Skin epidermis (tissue), 12 donors: ENCODE measurements around the gene PKP4.

ENCODE experiments used
- H3K27ac ChIP-seq, 21 experiments: fragments of 200-600 bp; sonication (generic) in 11 of 21; one replicate each; pipeline ENCODE4 v1.5.0; 2020; ENCODE audit warnings: mild to moderate bottlenecking in 3 of 21, inconsistent platforms in 2 of 21, moderate library complexity in 2 of 21
- H3K4me3 ChIP-seq, 7 experiments: fragments of 200-600 bp; sonication (generic) in 2 of 7; one replicate each; pipeline ENCODE4 v1.5.0; 2020; ENCODE audit warnings: inconsistent platforms in 2 of 7, mild to moderate bottlenecking in 2 of 7, moderate library complexity in 1 of 7

The PKP4 gene

DNA sequence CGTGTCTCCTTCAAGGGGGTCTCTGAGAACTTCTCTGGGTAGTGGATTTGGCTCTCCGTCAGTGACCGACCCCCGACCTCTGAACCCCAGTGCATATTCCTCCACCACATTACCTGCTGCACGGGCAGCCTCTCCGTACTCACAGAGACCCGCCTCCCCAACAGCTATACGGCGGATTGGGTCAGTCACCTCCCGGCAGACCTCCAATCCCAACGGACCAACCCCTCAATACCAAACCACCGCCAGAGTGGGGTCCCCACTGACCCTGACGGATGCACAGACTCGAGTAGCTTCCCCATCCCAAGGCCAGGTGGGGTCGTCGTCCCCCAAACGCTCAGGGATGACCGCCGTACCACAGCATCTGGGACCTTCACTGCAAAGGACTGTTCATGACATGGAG is 168.2 kb downstream of the PKP4 start:
- Histone ChIP-seq H3K4me3 (no peak overlapping the region), H3K27ac (no peak overlapping the region)

DNA sequence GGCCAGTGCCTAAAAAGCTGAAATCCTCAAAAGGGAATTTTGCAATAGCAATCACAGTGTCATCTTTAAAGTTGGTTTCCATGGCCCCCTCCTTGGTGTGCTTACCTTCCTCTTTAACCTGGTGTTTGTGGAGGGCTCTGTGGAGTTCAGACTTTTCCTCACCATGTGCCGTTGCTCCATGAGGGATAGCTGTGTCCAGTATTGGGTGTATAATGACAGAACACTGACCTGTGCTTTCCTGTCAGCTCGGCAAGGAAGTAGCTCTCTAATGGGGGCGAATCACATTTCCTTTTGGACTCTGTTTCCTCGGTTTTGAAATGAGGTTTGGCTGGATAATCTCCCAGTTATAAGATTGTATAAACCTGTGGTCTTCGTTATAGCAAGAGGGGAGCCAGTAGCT is 172.4 kb downstream of the PKP4 start:
- Histone ChIP-seq H3K4me3 (no peak overlapping the region), H3K27ac (no peak overlapping the region)

DNA sequence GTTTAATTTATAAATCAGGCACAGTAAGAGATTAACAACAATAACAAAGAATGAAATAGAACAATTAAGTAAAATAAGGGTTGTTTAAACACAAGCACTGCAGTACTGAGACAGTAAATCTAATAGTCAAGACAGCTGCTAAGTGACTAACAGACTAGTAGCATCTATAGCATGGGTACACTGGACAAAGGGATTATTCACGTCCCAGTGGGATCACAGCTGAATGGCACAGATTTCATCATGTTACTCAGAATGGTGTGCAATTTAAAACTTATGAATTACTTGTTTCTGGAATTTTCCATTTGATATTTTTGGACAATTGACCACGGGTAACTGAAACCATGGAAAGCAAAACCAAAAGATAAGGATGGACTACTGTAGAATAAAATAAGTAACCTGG is 176.5 kb downstream of the PKP4 start:
- H3K4me3 ChIP-seq: no peak overlapping the region
- H3K27ac ChIP-seq: no peak overlapping the region

DNA sequence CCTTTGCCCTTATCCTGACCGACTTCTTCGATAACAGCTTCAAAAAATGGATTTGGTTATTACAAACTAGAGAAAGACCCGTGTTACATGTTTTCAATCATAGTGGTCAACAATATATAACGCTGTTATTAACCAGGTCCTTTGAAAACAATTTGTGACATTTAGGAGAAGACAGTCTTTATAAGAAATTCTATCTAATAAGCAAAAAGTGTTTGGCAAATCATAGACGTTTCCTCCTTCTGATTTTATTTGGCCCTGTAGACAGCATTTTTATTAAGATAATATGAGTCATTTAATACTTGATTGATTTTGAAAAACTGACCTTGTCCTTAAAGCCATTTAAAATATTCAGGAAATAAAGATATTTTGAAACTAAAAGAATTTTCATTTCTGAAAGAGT is 177.9 kb downstream of the PKP4 start:
- no peak overlapping the region for H3K4me3 ChIP-seq

DNA sequence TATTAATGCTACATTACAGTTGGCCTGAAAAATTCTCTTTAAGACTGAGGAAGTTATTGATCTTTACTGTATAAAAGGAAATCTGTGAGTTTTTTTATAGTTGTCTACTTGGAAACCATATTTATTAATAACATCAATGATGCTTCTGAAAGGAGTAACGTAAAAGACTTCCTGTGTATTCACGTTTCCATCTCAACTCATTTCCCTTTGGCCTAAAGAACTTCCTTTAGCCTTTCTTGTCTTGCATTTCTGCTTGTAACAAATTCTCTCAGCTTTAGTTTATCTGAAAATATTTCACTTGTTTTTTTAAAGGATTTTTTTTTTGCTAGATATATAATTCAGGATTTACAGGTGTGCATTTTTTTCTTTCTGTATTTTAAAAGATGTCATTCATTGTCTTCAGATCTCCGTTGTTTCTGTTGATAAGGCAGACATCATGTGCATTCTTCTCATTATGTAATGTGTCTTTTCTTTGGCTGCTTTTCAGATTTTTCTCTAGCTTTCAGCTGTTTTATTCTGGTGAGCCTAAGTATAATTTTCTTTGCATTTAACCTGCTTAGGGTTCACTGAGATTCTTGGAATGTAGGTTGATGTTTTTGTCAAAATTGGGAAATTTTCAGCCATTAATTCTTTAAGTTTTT is 179.3 kb downstream of the PKP4 start:
- no peak overlapping the region for H3K4me3 ChIP-seq
- no peak overlapping the region for H3K27ac ChIP-seq

More for the DNA sequence above, 177.9 kb downstream of the PKP4 start:
- H3K27ac ChIP-seq: no peak overlapping the region

DNA sequence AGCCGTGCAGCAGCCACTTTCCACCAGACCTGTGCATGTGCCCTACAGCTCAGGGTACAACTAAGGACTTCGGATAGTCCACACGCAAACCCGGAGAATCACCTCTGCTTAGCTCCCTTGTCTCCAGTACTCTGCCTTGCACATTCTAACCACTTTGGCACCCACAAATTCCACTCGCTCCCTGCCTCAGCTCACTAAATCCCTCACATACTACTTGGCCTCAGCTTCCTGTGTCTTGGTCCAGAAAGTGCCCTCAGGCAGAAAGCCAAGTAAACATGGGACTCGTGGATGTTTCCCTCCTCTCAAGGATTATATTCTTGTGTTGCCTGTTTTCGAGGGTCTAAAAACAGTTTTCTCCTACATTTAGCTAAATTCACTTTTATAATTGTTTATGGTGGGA is 180.6 kb downstream of the PKP4 start:
- no peak overlapping the region for H3K27ac ChIP-seq
- H3K4me3 ChIP-seq: no peak overlapping the region

DNA sequence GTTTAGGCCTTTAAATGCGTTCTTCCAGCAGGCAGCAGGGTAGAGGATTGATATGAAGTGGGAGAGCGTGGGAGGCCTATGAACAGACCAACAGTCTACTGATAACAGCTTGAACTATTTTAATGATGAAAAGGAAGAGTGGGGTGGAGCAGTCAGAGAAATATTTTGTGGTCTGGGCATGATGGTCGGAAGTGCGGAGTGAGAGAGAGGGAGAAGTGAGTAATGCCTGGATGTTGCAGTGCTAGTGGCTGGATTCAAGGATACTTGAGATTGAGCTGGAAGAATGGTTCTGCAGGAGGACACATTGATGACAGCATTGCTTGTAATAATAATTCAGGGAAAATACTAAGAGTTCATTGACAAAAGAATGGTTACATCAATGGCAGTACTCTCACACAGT is 187.4 kb downstream of the PKP4 start:
- Histone ChIP-seq H3K27ac (no peak overlapping the region), H3K4me3 (no peak overlapping the region)

DNA sequence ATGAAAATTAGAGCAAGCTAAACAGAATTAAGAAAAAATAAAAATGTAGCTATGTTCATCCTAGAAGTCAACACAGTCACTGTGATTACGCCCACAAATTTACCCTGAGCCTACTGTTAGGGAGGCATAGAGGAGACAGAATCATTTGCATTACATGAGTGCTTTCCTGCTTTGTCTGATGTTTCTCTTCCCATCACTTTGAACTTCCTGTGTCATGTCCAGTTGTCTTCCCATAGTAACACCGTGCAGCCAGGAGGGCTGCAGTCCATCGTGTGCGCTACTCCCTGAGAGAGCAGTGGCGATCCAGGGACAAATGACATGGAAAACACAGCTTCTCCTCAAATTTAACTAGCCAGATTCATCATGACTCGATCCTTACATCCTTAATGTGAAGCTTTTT is 188.5 kb downstream of the PKP4 start:
- H3K4me3 ChIP-seq: no peak overlapping the region
- H3K27ac ChIP-seq: no peak overlapping the region

DNA sequence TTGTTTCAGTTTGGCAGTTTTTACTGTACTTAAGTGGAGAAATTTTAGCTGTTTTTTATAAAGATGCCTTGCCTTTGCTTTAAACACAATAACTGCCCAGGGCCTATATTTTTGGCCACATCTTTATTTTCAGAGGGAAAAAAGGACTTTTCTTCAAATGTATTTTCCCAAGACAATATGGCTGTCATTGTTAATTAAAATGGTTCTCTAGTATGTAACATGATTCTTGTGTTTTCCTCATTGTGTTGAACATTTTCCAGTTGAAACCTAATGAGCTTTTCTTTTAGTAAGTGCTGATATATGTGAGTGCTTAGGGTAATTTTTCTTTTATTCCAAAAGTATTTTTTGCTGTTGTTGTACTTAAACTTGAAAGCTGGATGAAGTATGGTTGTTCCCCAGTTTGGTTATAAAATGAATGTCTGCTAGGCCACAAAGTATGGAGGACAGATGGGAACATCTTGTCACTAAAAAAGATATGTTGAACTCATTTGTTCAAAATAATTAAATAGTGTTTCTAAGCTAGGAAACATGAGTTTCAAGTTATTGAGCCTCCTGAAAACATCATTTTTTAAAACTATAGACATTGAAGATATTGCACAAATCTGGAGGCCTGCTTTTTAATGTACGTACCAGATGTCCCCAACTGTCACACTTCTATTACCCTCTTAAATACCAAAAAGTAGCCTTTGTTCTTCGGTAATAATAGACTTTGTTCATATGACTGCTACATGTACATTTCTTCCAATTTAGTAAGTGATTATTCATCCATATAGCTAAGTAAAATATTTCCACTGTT is 190.9 kb downstream of the PKP4 start:
- no peak overlapping the region for H3K27ac ChIP-seq
- no peak overlapping the region for H3K4me3 ChIP-seq

DNA sequence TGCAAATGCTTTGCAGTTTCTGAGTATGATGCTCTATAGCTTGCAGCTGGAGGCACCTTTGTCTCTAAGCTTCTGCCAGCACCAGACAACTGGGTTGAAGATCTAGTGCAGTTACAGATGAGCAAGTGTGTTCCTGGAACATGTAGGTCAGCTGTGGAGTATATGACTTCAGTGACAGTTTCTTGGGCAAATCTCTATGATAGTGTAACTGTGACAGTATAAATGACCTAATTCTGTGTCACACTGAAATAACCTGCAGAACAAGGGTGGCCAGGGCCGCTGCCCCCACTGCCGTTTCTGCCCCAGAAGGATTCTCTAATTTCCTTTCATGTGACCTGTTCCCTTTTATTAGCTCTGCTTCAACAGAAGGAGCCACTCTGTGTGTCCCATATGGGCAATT is 193.1 kb downstream of the PKP4 start:
- H3K4me3 ChIP-seq: no peak overlapping the region
- no peak overlapping the region for H3K27ac ChIP-seq

DNA sequence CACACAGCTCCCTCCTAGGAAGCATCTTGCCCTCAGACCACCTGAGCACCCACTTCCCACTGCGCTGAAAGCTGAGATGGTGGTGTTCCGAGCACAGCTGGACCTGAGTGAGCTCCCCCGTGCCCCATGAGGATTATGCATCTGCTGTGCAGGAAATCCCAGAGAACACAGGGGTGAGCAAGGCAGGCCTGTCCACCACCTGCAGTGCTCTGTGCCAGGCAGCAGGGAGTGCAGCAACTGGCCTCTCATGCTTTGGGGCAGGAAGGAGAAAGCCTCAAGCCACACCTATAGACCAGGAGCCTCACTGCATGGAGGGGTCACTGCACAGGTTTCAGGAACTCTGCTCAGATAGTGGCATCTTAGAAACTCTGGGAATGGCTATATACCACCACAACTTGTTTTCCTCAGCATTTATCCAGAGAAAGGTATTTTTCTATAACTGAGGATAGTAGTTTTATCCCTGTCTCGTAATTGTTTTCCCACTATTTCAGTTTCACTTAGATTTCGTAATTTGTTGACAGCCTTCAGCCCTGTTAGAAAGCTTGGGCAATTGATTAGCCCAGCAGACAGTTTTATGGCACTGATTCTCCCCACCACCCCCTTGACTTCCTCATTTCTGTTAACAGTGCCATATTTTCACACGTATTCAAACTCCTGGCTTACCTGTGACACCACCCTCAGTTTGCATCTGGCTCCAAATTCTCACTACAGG is 194.1 kb downstream of the PKP4 start:
- Histone ChIP-seq H3K27ac (peak overlapping the region in 1 of 21 experiments; percentile 5), H3K4me3 (no peak overlapping the region)

DNA sequence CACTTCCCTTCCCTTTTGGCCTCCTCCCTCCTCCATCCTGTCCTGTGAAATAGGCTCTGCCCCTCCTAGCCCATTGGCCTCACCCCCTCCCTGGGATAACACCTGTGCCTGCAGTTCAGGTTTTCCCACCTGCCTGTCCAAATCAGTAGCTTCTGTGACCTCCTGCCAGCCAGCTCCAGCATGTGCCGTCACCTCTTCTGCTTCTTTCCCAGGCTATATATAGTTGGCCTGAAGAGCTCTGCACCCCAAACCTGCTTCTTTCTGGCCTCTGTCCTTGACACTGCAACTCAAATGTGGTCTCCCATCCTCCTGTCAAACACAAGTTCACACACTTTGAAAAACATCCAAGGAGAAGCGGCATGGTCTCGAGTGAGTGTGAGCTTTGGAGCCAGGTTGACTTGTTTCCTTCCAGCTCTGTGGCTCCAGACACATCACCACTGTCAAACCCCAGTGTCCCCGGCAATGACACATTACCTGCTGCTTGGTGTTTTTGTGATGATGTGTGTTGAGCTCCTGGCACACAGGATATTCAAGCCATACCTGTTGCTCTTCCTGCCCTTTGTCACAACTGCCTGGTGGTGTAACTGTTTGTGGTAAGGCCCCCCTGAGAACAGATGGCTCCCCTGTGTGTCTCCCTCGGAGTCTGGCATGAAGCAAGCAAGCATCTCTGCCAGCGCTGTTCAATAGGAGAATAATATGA is 194.8 kb downstream of the PKP4 start:
- Histone ChIP-seq H3K4me3 (no peak overlapping the region), H3K27ac (no peak overlapping the region)

DNA sequence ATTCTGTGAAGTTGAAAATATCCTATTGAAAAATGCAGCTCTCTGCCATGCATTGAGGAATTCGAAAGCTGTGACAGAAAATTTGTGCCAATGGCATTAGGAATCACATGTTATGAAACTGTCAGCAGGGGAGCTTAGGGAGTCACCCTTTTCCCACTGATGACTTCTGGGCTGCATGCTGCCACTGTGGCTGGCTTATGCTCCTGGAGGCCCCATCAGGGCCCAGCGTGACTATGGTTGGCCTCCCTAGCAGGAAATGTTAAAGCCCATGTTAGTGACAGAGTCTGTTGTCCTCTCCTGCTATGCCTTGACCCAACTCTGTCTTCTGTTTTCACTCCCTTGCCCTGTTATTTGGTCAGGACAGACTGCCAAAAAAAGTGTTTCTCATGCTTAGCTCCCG is 198.9 kb downstream of the PKP4 start:
- Histone ChIP-seq H3K27ac (peak overlapping the region in 1 of 21 experiments; percentile 31), H3K4me3 (no peak overlapping the region)

DNA sequence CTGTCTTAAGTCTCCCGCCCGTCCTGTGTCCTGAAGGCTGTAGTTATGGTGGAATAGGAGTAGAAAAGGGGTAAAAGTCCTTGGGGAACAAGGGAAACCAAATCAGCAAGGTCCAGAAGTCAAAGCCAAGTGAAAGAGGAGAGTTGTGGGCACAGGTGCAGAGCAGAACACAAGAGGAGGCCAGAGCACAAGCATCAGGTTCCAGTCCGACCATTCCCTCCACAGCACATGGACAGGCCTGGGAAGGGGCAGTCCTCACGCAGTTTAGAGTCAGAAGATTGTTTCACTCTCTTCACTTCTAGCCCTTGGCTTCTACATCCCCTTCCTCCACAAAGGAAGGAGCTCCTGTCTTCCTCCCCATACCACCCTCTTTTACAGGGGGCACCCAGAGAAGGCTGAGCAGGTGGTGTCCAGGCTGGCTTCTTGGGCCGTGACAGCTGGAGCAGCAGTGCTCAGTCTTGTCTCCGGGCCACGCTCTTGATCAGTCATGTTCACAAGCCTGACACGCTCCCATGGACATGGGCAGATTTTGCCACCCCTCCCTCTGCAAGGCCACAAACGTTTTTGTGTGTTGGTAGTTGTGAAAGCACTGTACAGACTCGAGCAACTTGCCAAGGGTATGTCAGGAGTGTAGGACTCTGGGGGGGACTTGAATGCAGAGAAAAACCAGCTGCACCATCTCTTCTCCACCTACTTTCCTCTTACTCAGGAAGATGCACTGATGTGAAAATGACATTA is 199.9 kb downstream of the PKP4 start:
- no peak overlapping the region for H3K4me3 ChIP-seq
- no peak overlapping the region for H3K27ac ChIP-seq

DNA sequence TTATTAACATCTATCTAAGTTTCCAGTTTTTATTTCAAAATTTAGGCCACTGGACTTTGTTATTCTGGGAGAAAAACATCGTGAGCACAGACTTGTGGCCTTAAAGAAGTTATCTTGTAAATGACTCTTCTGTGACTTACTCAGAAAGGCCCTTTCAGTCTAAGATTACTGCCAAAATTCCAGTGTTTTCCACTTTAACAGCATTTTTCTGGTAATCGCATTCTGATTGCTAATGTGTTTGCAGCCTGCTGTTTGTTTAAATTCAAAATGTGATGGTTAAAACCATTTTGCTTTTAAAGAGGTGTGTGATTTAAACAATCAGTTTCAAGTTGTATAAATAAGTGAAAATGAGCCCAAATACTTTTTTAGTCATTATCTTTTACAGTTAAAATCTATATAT is 201.6 kb downstream of the PKP4 start:
- no peak overlapping the region for H3K27ac ChIP-seq

DNA sequence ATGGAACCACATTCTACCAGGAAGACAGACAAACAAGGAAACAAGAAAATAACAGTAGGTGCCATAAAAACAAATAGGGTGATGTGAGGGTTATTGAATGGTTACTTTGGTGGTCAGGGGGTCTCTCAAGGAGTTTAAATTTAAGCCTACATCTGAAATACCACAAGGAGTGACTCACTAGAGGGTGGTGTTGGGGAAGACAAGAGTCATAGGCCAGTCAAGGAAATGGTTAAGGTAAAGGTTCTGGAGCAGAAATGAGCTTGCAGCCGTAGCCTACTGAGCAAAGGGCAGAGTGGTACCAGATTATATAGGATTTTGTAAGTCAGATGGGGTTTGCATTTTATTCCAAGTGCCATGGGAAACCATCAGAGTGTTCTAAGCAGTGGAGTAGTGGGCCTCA is 202.7 kb downstream of the PKP4 start:
- H3K4me3 ChIP-seq: no peak overlapping the region
- peak overlapping the region in 1 of 21 experiments; percentile 45 for H3K27ac ChIP-seq

More for the DNA sequence above, 201.6 kb downstream of the PKP4 start:
- no peak overlapping the region for H3K4me3 ChIP-seq

DNA sequence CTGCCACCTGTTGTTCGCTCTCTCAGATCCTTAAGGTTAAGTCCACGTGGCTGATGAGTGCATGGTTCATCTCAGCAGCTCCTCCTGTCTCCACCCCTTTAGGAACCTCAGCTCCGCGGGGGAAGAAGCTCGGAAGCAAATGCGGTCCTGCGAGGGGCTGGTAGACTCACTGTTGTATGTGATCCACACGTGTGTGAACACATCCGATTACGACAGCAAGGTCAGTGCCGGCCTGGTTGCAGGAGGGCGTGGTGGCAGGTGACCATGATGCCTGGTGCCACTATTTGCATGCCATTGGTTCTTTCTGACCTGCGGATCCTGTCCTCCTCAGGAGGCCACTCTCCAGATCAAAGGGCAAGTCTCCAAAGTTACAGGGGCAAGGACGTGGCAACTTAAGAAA is 204.5 kb downstream of the PKP4 start:
- no peak overlapping the region for H3K4me3 ChIP-seq
- H3K27ac ChIP-seq: no peak overlapping the region

DNA sequence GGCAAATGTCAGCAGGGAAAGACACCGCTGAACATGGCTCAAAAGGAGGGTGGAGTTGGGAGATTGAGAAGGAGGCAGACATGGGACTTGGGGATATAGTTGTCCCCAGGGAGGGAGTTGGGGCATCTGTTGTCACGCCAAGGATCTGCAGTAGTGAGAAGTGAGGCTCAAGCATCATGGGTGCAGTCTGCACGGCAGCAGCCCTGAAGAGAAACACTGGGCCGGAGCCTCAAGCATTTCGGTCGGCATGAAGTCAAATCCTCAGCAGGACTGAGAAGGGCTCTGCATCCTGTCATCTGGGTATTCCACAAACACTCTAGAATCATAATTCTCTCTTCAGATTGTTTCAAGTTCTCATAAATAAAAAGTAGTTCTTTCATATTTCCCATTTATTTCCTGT is 205.7 kb downstream of the PKP4 start:
- Histone ChIP-seq H3K27ac (no peak overlapping the region), H3K4me3 (no peak overlapping the region)

DNA sequence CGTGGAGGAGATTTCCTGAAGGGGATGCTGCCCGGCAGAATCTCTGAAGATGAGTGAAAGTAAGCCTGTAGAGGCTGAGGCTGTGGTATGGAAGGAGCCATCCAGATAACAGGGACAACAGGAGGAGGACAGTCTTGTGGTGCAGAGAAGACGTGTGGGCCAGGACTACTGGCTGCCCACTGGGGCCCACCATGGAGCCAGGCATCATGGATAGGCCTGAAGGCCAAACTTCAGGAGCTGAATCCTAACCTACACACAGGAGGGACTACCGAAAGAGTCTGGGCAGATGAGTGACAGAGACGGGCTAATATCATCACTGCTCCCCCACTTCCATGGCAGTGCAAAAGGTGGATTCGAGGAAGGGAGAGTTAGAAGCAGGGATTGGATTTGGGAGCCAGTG is 207.0 kb downstream of the PKP4 start:
- Histone ChIP-seq H3K4me3 (no peak overlapping the region), H3K27ac (no peak overlapping the region)

DNA sequence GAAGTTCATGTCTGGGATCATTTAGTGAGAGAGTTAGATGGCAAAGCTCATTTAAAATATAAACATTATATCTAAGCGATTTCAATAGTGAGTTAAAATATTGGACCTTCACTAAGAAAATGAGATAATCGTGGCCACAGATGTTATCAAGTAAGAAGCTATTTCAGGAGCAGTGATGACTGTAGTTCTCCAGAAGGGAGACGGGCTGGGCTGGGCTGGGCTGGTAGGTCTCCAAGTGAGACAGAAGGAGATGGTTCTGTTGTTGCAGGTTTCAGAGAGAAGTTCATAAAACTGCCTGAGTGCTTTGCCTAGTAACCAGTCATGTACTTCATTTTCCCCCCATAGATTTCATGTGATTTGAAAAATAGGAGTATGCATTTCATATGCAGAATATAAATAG is 208.2 kb downstream of the PKP4 start:
- Histone ChIP-seq H3K27ac (peak overlapping the region in 2 of 21 experiments; percentile 5 to 17), H3K4me3 (no peak overlapping the region)
